Osteocyte (in vitro differentiated cells): Measurements from ENCODE around the gene NHSL2. TPM values are rescaled to one million over a fixed set of nuclear protein-coding genes. Genes with fewer than 3 reads are reported as not detected.

ENCODE experiments used
- DNase-seq: peaks from one replicate; pipeline ENCODE4 v3.0.0; 2021; ENCODE audit warnings: mixed read lengths; ENCODE audit not compliant: unreplicated experiment; ENCODE audit errors: extremely low spot score
- H3K27ac Mint-ChIP-seq: one replicate; pipeline ENCODE4 v1.8.0; 2021; ENCODE audit warnings: mild to moderate bottlenecking, mixed read lengths; ENCODE audit not compliant: unreplicated experiment
- H3K27me3 Mint-ChIP-seq: one replicate; pipeline ENCODE4 v1.8.0; 2021; ENCODE audit warnings: mixed read lengths; ENCODE audit not compliant: unreplicated experiment
- H3K36me3 Mint-ChIP-seq: one replicate; pipeline ENCODE4 v1.8.0; 2021; ENCODE audit warnings: mixed read lengths; ENCODE audit not compliant: unreplicated experiment
- H3K4me1 Mint-ChIP-seq: one replicate; pipeline ENCODE4 v1.8.0; 2021; ENCODE audit warnings: mixed read lengths; ENCODE audit not compliant: unreplicated experiment
- H3K4me3 Mint-ChIP-seq: one replicate; pipeline ENCODE4 v1.8.0; 2021; ENCODE audit warnings: mild to moderate bottlenecking, moderate library complexity, mixed read lengths; ENCODE audit not compliant: unreplicated experiment
- H3K9me3 Mint-ChIP-seq: one replicate; pipeline ENCODE4 v1.8.0; 2021; ENCODE audit warnings: mixed read lengths; ENCODE audit not compliant: unreplicated experiment
- CTCF ChIP-seq: fragments of 200-600 bp; sonication (generic); IDR thresholded peaks from 2 replicates; pipeline ENCODE4 v1.5.0; 2021; ENCODE audit warnings: antibody characterized with exemption, mild to moderate bottlenecking, moderate library complexity
- total RNA-seq: library from RNA; stranded (reverse); gene quantifications from 2 replicates; pipeline ENCODE4 v1.2.1, GENCODE V29; 2021

The NHSL2 gene
- total RNA-seq, 1 donor from 2014 or later = 7.3 TPM

GRCh38 chrX:71912156-71912555, 1.5 kb downstream of the NHSL2 start:
- Mint-ChIP-seq H3K9me3 (no peaks in the 10 kb centered on the region), H3K4me1 (peaks cover 9% of the 10 kb centered on the region), H3K27me3 (no peaks in the 10 kb centered on the region), H3K27ac (no peak overlapping the region), H3K4me3 (peak overlapping the region; percentile 64), H3K36me3 (no peaks in the 10 kb centered on the region)
- no peak for TF ChIP-seq CTCF
- no peak for DNase-seq

GRCh38 chrX:71913156-71913950, 2.7 kb downstream of the NHSL2 start:
- no peaks in the 10 kb centered on the region for H3K9me3 Mint-ChIP-seq
- no peak overlapping the region for H3K27ac Mint-ChIP-seq
- TF ChIP-seq CTCF = no peak
- no peaks in the 10 kb centered on the region for H3K36me3 Mint-ChIP-seq
- no peak for DNase-seq
- no peaks in the 10 kb centered on the region for H3K27me3 Mint-ChIP-seq
- H3K4me1 Mint-ChIP-seq = peaks cover 20% of the 10 kb centered on the region
- no peak overlapping the region for H3K4me3 Mint-ChIP-seq

- H3K27me3 Mint-ChIP-seq = no peaks in the 10 kb centered on the region
Measured at GRCh38 chrX:71917621-71918343, 7.1 kb downstream of the NHSL2 start.

GRCh38 chrX:71919431-71919830, 8.8 kb downstream of the NHSL2 start:
- H3K9me3 Mint-ChIP-seq = no peaks in the 10 kb centered on the region
- H3K36me3 Mint-ChIP-seq = no peaks in the 10 kb centered on the region
- peak overlapping the region; percentile 68 for H3K27ac Mint-ChIP-seq
- H3K27me3 Mint-ChIP-seq = no peaks in the 10 kb centered on the region
- no peak overlapping the region for H3K4me3 Mint-ChIP-seq
- no peak for TF ChIP-seq CTCF
- peaks cover 28% of the 10 kb centered on the region for H3K4me1 Mint-ChIP-seq
- no peak for DNase-seq

More at GRCh38 chrX:71917621-71918343, 7.1 kb downstream of the NHSL2 start:
- Mint-ChIP-seq H3K27ac (peak overlapping the region; percentile 2), H3K36me3 (no peaks in the 10 kb centered on the region), H3K4me3 (no peak overlapping the region), H3K4me1 (peaks cover 29% of the 10 kb centered on the region), H3K9me3 (no peaks in the 10 kb centered on the region)
- TF ChIP-seq CTCF = no peak
- no peak for DNase-seq

GRCh38 chrX:71919886-71920285, 9.2 kb downstream of the NHSL2 start:
- Mint-ChIP-seq H3K4me1 (peaks cover 27% of the 10 kb centered on the region), H3K27me3 (no peaks in the 10 kb centered on the region)

More at GRCh38 chrX:71919886-71920285, 9.2 kb downstream of the NHSL2 start:
- no peak for TF ChIP-seq CTCF
- DNase-seq = no peak
- H3K27ac Mint-ChIP-seq = peak overlapping the region; percentile 68
- H3K36me3 Mint-ChIP-seq = no peaks in the 10 kb centered on the region
- no peaks in the 10 kb centered on the region for H3K9me3 Mint-ChIP-seq
- no peak overlapping the region for H3K4me3 Mint-ChIP-seq
